ENCODE measurements around the gene JPT1.

JPT1 gene

GRCh38 chr17:75154195-75155106 lies at the start of gene JPT1:
Gene JPT1 (minus strand): TSS chr17:75154512. CDS start chr17:75154397, 115 bp downstream.
- H3K36me3 ChIP-seq (ENCODE audit: insufficient read depth): no peaks in the 10 kb centered on the region
- no peak for TF ChIP-seq CTCF (conservative IDR thresholded peaks at IDR 0.05; ENCODE audit: low read depth, low read length)
- H3K4me1 ChIP-seq (ENCODE audit: low read depth, poor library complexity, severe bottlenecking): peaks cover 34% of the 10 kb centered on the region
- H2AFZ ChIP-seq (ENCODE audit: low read depth): peak within 1 kb of the TSS; percentile 38
- peak within 1 kb of the TSS; percentile 50 for H3K27ac ChIP-seq
- H3K79me2 ChIP-seq (ENCODE audit: insufficient read depth, low read depth): peaks cover 48% of the 10 kb centered on the region
- no peaks in the 10 kb centered on the region; the same call in 1 of the 2 replicates for H4K20me1 ChIP-seq (ENCODE audit: insufficient read depth)
- peak within 1 kb of the TSS; percentile 83 for H3K4me2 ChIP-seq
- peak within 1 kb of the TSS; percentile 25 for H3K4me3 ChIP-seq (IDR thresholded peaks at IDR 0.05; ENCODE audit: insufficient read depth, low read depth, low read length)
- peak within 1 kb of the TSS; percentile 78 for H3K9ac ChIP-seq
- no peaks in the 10 kb centered on the region for H3K27me3 ChIP-seq (ENCODE audit: insufficient read depth, low read depth)

GRCh38 chr17:75199886-75200618 lies 45.7 kb upstream of the JPT1 start:
- no peak overlapping the region for H3K4me2 ChIP-seq
- H3K4me3 ChIP-seq (IDR thresholded peaks at IDR 0.05; ENCODE audit: insufficient read depth, low read depth, low read length): no peak overlapping the region
- H3K79me2 ChIP-seq (ENCODE audit: insufficient read depth, low read depth): no peaks in the 10 kb centered on the region; the same call in 1 of the 2 replicates
- no peak overlapping the region for H3K27ac ChIP-seq
- no peak overlapping the region for H3K9ac ChIP-seq
- H2AFZ ChIP-seq (ENCODE audit: low read depth): no peak overlapping the region
- peaks cover 6% of the 10 kb centered on the region for H3K4me1 ChIP-seq (ENCODE audit: low read depth, poor library complexity, severe bottlenecking)
- no peaks in the 10 kb centered on the region for H3K27me3 ChIP-seq (ENCODE audit: insufficient read depth, low read depth)
- H4K20me1 ChIP-seq (ENCODE audit: insufficient read depth): no peaks in the 10 kb centered on the region
- no peaks in the 10 kb centered on the region for H3K36me3 ChIP-seq (ENCODE audit: insufficient read depth)
- no peak for TF ChIP-seq CTCF (conservative IDR thresholded peaks at IDR 0.05; ENCODE audit: low read depth, low read length)

- Histone ChIP-seq H3K4me3 (IDR thresholded peaks at IDR 0.05; ENCODE audit: insufficient read depth, low read depth, low read length) (no peak overlapping the region), H3K36me3 (ENCODE audit: insufficient read depth) (no peaks in the 10 kb centered on the region), H3K27me3 (ENCODE audit: insufficient read depth, low read depth) (no peaks in the 10 kb centered on the region), H3K27ac (no peak overlapping the region), H3K9ac (no peak overlapping the region), H4K20me1 (ENCODE audit: insufficient read depth) (no peaks in the 10 kb centered on the region), H2AFZ (ENCODE audit: low read depth) (no peak overlapping the region), H3K4me2 (no peak overlapping the region), H3K4me1 (ENCODE audit: low read depth, poor library complexity, severe bottlenecking) (peaks cover under 1% of the 10 kb centered on the region), H3K79me2 (ENCODE audit: insufficient read depth, low read depth) (no peaks in the 10 kb centered on the region)
- no peak for TF ChIP-seq CTCF (conservative IDR thresholded peaks at IDR 0.05; ENCODE audit: low read depth, low read length)
Observed at GRCh38 chr17:75194879-75195278, 40.6 kb upstream of the JPT1 start.

DNA sequence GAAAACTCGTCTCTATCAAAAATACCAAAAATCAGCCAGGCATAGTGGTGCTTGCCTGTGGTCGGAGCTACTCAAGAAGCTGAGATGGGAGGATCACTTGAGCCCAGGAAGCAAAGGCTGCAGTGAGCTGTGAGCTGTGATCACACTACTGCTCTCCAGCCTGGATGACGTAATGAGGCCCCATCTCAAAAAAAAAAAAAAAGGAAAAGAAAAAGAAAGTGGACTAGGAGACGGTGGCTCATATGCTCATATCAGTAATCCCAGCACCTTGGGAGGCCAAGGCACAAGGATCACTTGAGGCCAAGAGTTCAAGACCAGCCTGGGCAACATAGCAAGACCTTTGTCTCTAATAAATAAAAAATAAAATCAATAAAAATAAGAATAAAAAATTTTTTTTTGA lies 37.3 kb upstream of the JPT1 start:
- H4K20me1 ChIP-seq (ENCODE audit: insufficient read depth): no peaks in the 10 kb centered on the region
- H3K27me3 ChIP-seq (ENCODE audit: insufficient read depth, low read depth): no peaks in the 10 kb centered on the region
- H3K4me1 ChIP-seq (ENCODE audit: low read depth, poor library complexity, severe bottlenecking): peaks cover 12% of the 10 kb centered on the region
- H2AFZ ChIP-seq (ENCODE audit: low read depth): no peak overlapping the region
- no peaks in the 10 kb centered on the region for H3K36me3 ChIP-seq (ENCODE audit: insufficient read depth)
- no peak overlapping the region for H3K9ac ChIP-seq
- no peak overlapping the region for H3K4me2 ChIP-seq
- no peak overlapping the region for H3K4me3 ChIP-seq (IDR thresholded peaks at IDR 0.05; ENCODE audit: insufficient read depth, low read depth, low read length)
- H3K27ac ChIP-seq: no peak overlapping the region
- TF ChIP-seq CTCF (conservative IDR thresholded peaks at IDR 0.05; ENCODE audit: low read depth, low read length): no peak
- H3K79me2 ChIP-seq (ENCODE audit: insufficient read depth, low read depth): no peaks in the 10 kb centered on the region
